ENCODE data around the gene SCIN.

DNA sequence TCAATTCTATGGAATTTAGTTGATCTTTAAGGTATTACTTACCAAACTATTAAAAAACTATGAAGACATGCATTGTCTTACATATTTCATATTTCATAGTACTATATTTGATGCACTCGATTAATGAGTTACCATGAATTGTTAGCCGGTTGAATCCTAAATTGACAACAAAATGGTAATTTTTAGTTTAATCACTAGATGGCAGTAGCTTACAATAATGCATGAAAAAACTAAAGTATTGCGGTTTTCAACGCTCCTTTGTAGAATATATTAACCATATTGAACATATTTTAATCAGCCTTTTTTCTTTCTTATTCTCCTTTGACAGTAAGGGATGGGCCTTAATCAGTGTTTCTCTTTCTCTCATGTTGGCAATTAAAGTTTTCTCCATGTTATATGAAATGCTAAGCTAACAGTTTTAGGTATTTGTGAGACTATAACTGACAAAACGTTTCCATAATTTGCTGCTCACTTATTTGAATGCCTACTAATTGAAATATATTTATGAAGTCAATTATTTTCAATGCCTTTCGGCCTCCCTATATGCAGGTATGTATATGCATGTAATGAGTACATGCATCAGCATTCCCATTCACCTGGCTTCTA lies 68.4 kb downstream of the SCIN start:
- TF ChIP-seq ELF4 (IDR thresholded peaks at IDR 0.05) (no peak), HDGF (IDR thresholded peaks at IDR 0.05; ENCODE audit: borderline replicate concordance) (no peak), TARDBP (IDR thresholded peaks at IDR 0.05) (no peak), BHLHE40 (IDR thresholded peaks at IDR 0.05; ENCODE audit: borderline replicate concordance) (no peak), FOXA1 (IDR thresholded peaks at IDR 0.05) (no peak), SP1 (IDR thresholded peaks at IDR 0.05) (no peak), NFRKB (IDR thresholded peaks at IDR 0.05) (no peak)

All from HEK293T (cell line).